GM21390 (cell line): ENCODE results near the gene MADD.

Experiments
- ATAC-seq: cut with Tn5 transposase; IDR thresholded peaks from one replicate; pipeline ENCODE4 v1.9.1; 2021; ENCODE audit not compliant: unreplicated experiment

Gene MADD

DNA sequence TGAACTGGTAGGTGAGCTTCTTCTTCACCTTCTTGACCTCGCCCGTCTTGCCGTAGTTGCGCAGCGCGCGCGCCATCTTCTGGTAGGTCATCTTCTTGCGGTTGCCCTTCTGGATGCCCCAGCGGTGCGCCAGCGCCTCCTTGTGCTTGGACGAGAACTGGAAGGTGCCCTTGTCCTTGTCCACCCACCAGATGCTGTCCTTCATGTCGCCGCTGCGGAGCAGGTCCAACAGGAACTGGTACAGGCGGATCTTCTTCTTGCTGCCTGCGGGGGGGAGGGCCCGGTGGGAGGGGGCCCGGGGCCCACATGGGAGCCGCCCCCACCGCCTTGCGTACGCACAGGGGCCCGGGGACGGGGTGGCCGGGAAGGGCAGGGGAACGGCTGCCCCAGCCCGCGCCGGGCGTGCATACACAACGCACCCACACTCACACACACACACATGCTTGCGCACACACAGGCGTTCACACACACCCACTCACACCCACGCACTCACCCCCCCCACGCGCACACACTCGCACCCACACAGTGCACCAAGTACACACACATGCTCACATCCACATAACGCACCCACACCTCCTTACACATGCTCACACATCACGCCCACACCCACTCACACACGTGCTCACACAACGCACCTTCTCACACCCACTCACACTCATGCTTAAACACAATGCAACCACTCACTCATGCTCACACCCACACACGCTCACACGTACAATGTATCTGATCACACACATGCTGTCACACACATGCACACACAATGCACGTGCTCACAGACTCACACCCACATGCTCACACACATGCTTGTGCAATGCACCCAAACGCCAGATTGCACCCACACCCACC lies 85.6 kb downstream of the MADD start:
- ATAC-seq, result no peak

DNA sequence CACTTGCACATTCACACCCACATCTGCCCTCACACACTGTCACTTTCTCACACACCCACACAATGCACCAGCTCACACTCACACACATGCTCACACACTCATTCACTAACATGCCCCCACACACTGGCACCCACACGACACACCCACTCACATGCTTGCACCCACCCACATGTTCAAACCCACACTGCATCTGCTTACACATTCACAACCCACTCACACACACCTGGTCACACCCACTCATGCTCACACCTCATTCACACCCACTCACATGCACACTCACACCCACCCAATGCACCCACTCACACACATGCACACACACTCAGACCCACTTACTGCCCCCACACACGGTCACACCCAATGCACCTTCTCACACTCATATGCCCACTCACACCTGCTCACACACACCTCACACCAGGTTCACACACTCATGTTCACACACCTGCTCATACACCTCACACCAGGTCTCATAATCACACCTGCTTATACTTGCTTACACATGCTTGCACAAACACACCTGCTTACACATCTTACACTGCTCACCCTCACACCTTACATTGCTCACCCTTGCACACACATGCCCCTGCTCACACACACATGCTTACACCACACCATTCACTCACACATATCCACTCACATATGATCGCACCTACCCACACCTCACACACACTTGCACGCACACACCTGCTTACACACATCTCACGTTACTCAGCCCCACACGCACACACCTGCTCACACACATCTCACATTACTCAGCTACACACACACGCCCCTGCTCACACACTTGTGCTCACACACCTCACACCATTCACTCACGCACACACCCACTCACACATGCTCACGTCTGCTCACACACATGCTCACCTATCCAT lies 86.4 kb downstream of the MADD start:
- ATAC-seq, result no peak

DNA sequence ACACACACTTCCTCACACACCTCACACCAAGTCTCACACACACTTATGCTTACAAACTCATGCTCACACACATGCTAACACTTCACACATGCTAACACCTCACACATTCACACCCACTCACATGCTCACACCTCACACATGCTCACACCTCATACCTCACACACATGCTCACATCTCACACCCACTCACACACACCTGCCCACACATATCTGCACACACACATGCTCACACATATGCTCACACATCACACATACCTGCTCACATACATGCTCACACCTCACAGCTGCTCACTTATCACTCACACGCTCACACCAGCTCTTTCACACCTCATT lies 87.0 kb downstream of the MADD start:
- ATAC-seq, result no peak

DNA sequence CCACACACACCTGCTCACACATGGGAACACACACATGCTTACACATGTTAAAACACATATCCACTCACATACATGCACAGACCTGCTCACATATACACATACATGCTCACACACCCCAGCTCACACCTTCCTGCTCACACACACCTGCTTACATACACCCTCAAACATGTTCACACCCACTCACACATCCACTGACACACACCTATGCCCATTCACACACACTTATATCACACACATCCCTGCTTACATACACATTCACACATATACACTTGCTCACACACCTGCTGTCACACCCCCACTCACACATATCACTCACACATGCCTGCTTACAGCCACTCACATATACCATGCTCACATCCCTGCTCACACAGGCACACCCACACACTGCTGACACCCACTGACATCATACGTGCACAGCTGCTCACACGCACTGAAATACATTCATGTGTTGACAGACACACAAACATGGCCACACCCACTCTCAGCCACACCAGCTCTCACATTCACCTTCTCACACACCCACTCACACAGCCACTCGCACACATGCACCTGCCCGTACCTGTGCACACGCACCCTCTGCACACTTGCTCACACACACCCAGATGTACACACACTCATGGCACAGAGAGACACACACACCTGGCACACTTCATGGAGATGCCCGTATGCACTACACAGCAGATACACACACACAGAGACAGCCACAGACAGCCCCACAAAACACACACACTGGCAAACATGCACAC lies 88.2 kb downstream of the MADD start:
- ATAC-seq, result no peak

DNA sequence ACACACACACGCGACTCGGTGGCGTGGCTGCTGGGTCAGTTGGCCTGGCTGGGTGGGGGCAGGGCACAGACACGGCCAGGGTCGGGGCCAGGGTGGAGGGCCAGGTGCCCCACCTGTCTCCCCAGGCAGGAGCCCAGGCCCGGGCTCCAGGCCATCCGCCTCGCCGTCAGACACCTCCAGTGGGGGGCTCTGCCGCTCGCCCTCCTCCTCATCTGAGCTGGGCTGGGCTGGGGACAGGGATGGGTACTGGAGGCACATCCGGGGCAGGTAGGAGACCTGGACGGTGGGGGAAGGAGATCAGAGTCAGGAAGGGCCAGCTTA lies 88.8 kb downstream of the MADD start:
- no peak for ATAC-seq

DNA sequence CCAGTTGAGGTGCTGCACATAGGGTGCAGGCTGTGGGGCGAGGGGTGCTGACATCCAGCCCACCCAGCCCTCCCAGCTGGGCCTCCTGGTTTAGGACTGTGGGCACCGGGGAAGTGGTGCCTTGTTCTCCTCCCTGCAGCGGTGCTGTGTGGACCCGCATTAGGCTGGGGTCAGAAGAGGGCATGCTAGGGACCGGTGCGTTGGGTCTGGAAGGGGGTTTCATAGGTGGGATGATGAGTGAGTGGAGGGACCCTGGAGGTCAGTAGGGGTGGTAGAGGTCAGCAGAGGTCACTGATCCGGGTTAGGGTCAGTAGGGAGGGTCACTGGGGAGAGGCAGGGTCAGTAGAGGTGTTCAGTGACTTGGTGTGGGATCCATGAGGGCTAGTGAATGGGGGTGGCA lies 89.2 kb downstream of the MADD start:
- ATAC-seq, result no peak

DNA sequence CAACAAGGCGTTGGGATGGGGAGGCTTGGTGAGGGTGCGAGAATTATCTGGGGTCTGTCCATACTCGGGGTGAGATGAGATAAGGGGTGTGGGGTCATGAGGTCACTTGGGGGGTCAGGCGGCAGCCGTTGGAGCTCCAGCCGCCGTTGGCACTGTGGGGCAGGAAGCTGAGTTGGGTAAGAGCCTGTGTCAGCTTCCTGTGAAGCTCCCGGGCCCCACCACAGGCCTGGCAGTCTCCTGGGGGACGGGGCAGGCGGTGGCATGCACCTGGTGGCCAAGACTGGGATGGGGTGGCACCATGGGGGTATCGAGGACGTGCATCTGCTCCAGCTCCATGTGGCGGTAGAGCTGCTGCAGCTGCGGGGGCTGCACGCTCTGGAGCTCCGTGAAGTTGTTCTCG lies 89.7 kb downstream of the MADD start:
- no peak for ATAC-seq

DNA sequence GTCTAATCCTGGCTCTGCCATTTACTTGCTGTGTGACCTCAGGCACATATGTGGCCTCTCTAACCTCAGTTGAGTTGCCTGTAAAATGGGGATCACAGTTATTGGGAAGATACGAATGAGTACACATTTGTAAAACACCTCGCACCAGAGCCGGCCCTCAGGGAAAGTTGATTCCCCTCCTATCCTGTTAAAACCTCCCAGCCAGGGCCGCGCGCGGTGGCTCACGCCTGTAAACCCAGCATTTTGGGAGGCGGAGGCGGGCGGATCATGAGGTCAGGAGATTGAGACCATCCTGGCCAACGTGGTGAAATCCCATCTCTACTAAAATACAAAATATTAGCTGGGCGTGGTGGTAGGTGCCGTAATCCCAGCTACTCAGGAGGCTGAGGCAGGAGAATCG lies 90.4 kb downstream of the MADD start:
- ATAC-seq, result no peak

DNA sequence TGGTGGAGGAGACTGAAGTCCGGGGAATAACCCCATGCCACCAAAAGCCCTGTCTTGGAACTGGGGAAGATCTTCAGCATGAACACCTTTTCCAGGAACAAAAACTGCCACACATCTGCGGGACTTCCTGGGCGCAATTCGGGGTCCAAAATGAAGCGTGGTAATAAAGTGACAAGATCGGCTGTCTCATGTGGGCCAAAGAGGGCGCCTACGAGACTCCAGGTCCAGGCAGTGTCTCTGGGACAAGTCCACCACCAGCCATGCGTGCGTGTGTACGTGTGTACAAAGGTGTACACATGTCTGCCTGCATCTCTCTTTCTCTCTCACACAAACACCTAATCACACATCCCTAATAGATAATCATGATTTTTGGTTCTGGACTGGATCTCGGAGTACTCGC lies 91.5 kb downstream of the MADD start:
- no peak for ATAC-seq

DNA sequence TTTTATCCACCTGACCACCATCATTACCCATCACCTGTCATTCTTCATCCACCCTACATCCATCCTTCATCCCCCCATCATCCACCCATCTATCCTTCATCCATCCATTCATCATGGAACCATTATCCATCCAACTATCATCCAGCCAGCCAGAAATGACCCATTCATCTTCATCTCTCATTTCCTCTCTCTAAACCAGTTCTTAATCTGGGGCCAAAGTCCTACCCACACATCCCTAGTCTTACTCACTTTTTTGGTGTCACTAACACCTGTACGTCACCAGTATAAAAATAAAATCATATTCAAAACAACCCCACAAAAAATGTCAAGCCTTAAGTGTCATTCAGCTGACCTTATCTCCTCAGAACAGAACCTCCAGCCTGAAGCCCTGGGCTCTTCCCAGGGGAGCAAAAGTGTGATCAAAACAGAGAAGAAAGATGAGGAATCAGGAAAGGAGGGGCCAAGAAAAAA lies 96.1 kb downstream of the MADD start:
- ATAC-seq, result no peak

DNA sequence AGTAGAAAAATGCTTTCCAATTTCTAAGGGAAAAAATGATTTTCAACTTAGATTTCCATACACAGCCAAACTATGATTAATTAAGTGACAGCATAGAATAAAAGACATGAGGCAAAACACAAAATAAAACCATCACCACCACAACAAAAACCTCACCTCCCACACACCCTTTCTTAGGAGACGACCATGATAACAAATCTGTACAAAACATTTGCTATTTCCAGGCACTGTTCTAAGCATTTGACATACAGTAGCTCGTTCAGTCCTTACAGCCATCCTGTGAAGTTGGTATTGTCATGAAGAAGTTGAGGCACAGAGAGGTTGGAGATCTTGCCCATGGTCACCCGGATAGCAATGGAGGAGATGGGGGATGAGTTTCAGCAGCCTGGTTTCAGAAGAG lies 99.7 kb downstream of the MADD start:
- ATAC-seq, result no peak

DNA sequence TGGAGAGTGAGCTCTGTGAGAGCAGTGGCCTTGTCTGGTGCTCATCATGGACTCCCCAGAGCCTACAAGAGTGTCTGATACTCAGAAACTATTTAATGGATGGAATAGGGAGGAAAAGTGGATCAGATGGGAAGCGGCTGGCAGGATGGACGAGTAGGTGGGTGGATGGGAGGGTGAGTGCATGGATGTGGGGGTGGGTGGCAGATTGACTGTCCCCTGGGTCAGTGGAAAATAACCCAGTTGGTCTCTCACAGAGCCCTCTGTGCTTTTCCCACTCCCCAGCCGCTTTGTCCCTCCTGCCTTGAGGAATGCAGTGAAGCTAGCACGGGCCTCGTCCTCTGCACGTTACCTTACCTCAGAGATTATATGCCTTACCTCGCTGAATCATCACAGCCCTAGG lies 102.5 kb downstream of the MADD start:
- no peak for ATAC-seq

DNA sequence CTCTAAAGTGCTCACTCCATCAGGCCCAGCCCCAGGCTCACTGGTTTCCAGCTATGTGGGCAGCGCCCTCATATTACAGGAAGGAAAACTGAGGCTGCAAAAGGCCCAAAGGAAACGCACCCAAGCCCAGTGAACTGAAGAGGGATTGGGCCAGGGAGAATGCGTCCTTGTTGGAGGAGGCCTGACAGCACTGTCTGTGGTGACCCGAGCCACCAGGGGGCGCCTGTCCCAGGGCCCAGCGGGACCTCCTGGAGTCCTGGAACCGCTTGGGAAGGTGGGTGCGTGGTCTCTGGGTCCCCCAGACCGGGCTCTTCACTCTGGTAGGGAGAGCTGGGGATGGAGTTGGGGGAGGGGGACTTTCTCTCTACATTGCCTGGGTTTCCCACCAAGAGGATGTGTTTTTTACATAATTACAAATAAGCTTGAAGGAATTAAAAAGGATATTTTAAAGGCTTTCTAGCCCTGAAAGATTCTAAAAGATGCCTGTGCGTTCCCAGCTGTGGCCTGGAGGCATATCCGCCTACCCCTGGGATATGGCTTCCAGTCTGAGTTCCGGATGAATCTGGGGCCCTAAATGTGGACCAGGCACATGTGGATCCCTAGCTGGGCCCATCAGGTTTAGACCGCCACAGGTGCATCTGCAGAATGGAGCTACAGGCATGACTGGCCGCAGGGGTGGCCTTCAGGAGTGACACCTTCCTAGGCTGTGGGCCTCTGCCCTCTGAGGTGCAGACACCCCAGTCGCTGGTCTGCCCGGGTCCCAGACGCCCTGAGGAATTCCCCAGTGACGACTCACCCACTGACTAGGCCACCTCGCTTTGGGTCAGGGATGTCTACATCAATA lies 104.2 kb downstream of the MADD start:
- no peak for ATAC-seq

DNA sequence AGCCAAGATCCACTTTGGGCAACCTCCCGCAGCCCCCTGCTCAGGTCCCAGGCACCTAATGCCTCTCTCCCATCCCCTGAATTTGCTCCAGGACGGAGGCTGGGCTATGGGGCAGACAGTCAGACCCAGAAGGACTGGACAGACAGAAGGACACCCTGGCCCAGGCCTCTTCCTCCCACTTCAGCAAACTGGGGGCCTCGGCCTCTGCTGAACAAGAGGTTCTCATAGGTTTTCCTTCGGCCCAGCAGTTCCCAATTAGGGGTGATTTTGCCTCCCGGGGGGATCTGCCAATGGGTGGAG lies 104.7 kb downstream of the MADD start:
- ATAC-seq, result no peak

DNA sequence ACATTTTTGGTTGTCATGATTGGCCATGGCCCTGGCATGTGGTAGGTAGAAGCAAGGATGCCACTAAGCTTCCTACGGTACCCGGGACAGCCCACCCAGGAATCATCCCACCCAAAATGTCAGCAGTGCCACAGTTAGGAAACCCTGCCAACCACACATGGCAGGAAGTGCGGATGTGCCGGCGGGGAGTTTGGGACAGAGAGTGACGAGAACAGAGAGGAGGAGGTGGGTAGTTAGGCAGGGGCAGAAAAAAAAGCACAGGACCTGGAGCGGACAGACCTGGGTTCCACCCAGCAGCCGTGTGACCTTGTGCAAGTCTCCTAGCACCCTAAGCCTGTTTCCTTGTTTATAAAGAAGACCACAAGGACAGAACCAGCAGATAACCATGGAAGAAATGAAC lies 105.1 kb downstream of the MADD start:
- no peak for ATAC-seq

DNA sequence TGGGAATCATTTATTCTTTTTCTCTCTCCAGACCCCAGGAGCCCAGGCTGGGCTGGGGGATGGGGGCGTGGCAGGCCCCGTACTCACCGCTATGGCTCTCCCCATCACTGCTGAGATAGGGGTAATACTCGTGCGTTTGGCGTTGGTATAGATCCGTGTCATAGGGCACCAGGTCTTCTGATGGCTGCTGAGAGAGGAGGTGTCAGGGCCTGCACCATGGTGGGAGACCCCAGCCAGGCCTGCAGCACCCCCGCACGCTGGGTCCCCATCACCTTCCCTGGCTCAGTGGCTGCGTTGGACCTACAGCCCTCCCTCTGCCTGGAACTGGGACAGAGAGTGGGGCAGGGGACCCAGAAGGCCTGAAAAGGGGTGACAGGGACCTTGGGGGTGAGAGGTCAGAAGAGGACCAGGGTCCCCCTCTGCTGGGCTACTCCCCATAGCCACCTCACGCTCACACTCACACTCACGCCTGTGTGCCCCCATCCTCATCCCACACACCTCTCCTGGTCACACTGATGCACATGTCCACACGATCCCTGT lies 105.7 kb downstream of the MADD start:
- ATAC-seq, result no peak

DNA sequence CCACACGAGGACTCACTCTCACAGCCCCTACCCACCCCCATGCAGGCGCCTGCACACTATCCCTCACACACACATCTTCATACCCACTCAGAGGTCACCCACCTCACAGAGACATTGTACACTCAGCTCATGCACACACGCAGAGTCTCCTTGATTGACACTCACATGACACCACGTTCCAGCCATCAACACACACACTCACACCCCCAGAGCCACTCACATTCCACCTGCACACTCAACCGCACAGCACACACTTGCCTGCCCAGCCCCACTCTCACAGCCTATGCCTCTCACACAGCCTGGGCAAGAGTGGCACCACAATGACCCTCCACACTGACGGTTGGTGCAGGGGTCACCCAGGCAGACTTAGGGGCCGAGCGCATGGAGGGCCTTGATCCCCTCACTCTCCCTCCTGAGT lies 106.2 kb downstream of the MADD start:
- ATAC-seq, result no peak

DNA sequence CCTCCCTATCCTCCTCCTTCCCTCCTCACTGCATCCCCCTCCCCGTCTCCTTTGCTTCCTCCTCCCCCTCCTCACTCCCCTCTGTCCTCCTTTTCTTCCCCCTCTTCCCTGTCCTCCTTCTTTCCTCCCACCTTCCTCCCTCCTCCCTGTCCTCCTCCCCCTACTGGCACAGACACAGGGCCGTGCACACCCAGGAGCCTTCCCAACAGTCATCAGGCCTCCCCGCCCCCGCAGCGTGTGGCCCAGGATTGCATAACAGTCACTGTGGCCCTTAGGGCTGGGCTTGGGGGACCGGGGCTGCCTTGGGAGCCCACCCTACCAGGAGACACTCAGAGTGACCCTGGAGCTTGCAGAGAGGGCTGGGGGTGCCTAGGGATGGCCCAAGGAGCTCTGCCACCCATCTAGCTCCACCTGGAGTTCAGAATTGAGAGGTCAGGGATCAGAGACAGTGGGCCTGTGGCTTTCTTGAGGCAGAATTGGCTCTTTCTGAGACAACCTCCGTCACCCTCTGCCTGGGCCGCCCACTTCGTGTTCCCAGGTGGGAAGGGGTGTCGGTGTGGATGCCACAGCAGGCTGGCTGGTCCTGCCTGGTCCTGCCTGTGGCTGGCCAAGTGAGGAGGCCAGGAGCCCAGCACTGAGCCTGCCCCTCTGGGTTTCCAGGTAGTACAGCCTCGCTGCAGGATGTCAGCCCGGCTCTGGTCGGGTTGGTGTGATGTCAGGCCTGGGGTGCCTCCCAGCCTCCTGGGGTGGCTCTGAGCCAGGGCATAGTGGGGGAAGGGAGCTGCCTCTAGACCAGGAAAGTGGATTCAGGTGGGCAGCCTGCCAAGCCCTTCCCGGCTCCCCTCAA lies 106.8 kb downstream of the MADD start:
- peak; percentile 37 for ATAC-seq

DNA sequence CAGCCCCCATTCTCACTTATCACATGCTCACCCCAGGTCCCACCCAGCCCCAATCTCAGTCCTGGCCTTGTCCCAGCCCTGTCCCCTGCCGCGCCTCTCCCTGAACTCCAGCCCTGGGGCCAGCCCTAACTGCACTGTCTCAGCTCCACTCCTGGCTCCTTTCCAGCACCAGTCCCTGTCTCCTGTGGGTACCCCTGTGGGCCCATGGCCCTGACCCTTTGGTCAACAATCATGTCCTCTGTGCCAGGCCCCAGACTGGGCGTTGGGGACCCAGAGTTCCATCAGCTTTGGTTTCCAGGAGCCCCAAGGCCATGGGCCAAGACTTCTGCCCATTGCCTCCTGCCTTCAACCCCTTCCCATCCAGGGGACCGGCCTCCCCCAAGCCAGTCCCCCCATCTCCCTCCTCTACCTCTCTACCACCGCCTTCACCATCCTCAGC lies 107.7 kb downstream of the MADD start:
- ATAC-seq, result no peak
